K562 (cell line): ENCODE results near the gene ERAP2. TPM values are rescaled to one million over a fixed set of nuclear protein-coding genes. Genes with fewer than 3 reads are reported as not detected.

Source experiments
- ATAC-seq: fragments of 200-7000 bp; cut with Tn5 transposase; 3 replicates; pipeline ENCODE4 v1.9.1; 2020; ENCODE audit warnings: moderate library complexity
- BruUV-seq: library from RNA; stranded (reverse); fragments of 400-500 nt; replicated peaks from 2 replicates; lab custom pipeline; 2021; lab: Mats Ljungman, UMichigan
- CTCF ChIA-PET: fragments of 300-600 bp; formaldehyde crosslinking; extraction: SDS; loops from one replicate; lab custom pipeline; 2021; ENCODE audit warnings: low intra/inter-chr PET ratio; lab: Yijun Ruan, JAX
- POLR2A ChIA-PET: fragments of 300-600, 350-650 bp; sonication (Branson Sonifier 250); formaldehyde crosslinking; extraction: SDS; loops from one replicate; lab custom pipeline; 2021; ENCODE audit warnings: antibody characterized with exemption, inconsistent platforms; lab: Yijun Ruan, JAX
- DNase-seq, 4 experiments: peaks; one replicate each; pipeline versions ENCODE4 v3.0.0 to v3.0.0-alpha.2; 2011 to 2018; ENCODE audit warnings: low spot score in 3 of 4, mixed read lengths in 3 of 4; ENCODE audit errors: extremely low read depth in 1 of 4
- FAIRE-seq: peaks from 2 replicates; lab custom pipeline; 2011; peaks lifted over from hg19 to GRCh38; lab: Jason Lieb, UNC
- H2AFZ ChIP-seq: 2 replicates; pipeline ENCODE4 v1.6.0; 2011; ENCODE audit warnings: low read depth, low read length, control low read depth, inconsistent platforms
- H3K27ac ChIP-seq: fragments of 200-600 bp; 3 replicates; pipeline ENCODE4 v1.8.0; 2011; ENCODE audit warnings: low read depth, mild to moderate bottlenecking, control low read depth, inconsistent platforms, low read length, moderate library complexity, mixed read lengths; ENCODE audit errors: extremely low read depth
- H3K27me3 ChIP-seq, 2 experiments: fragments of 300-600 bp in 1 of 2; 2 replicates in 1 of 2; 3 replicates in 1 of 2; pipeline versions ENCODE4 v1.6.0 to v1.8.0; 2011; ENCODE audit warnings: inconsistent platforms in 2 of 2, low read length in 2 of 2, mild to moderate bottlenecking in 1 of 2, mixed read lengths in 1 of 2, moderate library complexity in 1 of 2; ENCODE audit not compliant: control insufficient read depth in 2 of 2, insufficient read depth in 2 of 2
- H3K36me3 ChIP-seq: fragments of 300-600 bp; 3 replicates; pipeline ENCODE4 v1.8.0; 2011; ENCODE audit warnings: mild to moderate bottlenecking, low read length, inconsistent platforms; ENCODE audit not compliant: control insufficient read depth, insufficient read depth
- H3K4me1 ChIP-seq, 2 experiments: fragments of 200-600 bp in 1 of 2; replicated peaks in 1 of 2; 2 replicates in 1 of 2; 3 replicates in 1 of 2; pipeline versions ENCODE4 v1.5.1 to v1.8.0; 2011; ENCODE audit warnings: inconsistent platforms in 2 of 2, low read length in 2 of 2, mild to moderate bottlenecking in 1 of 2, mixed read lengths in 1 of 2, moderate library complexity in 1 of 2; ENCODE audit not compliant: control insufficient read depth in 2 of 2, insufficient read depth in 2 of 2
- H3K4me2 ChIP-seq: 2 replicates; pipeline ENCODE4 v1.6.1; 2011; ENCODE audit warnings: low read length, control low read depth, inconsistent platforms, mixed read lengths; ENCODE audit not compliant: insufficient read depth
- H3K4me3 ChIP-seq: fragments of 200-600 bp; sonication (generic), shearing (Covaris generic); 2 replicates; pipeline ENCODE4 v1.5.1; 2016; ENCODE audit warnings: control low read depth, inconsistent platforms
- H3K79me2 ChIP-seq: fragments of 200-600 bp; 3 replicates; pipeline ENCODE4 v1.8.0; 2011; ENCODE audit warnings: low read length, inconsistent platforms; ENCODE audit not compliant: control insufficient read depth, insufficient read depth
- H3K9ac ChIP-seq, 2 experiments: 2 replicates each; pipeline versions ENCODE4 v1.6.0 to v1.6.1; 2011; ENCODE audit warnings: low read depth in 2 of 2, low read length in 2 of 2, control low read depth in 1 of 2, inconsistent platforms in 1 of 2, mild to moderate bottlenecking in 1 of 2, mixed read lengths in 1 of 2; ENCODE audit not compliant: insufficient read depth in 1 of 2
- H3K9me1 ChIP-seq: one replicate; pipeline ENCODE4 v1.6.0; 2011; ENCODE audit warnings: inconsistent platforms, mild to moderate bottlenecking, low read length, moderate library complexity; ENCODE audit not compliant: control insufficient read depth, insufficient read depth
- H3K9me3 ChIP-seq: replicated peaks from 2 replicates; pipeline ENCODE4 v1.5.1; 2011; ENCODE audit warnings: low read depth, low read length, inconsistent platforms; ENCODE audit not compliant: control insufficient read depth, insufficient read depth
- H4K20me1 ChIP-seq: replicated peaks from 2 replicates; pipeline ENCODE4 v1.6.1; 2011; ENCODE audit warnings: low read length, inconsistent platforms, mixed read lengths; ENCODE audit not compliant: control insufficient read depth, insufficient read depth
- ATF3 ChIP-seq, 2 experiments: fragments of 450-650 bp in 1 of 2; sonication (generic) in 1 of 2; formaldehyde crosslinking in 1 of 2; IDR thresholded peaks in 1 of 2; conservative IDR thresholded peaks in 1 of 2; 2 replicates each; pipeline versions ENCODE4 v1.6.1 to v1.8.1; 2016 to 2023; ENCODE audit warnings: mild to moderate bottlenecking in 2 of 2, moderate library complexity in 2 of 2, inconsistent platforms in 1 of 2, missing genetic modification reagents in 1 of 2
- ATF7 ChIP-seq: fragments of 450-650 bp; IDR thresholded peaks from 2 replicates; pipeline ENCODE4 v1.7.1; 2014; ENCODE audit warnings: mild to moderate bottlenecking, moderate library complexity
- CHD7 ChIP-seq: fragments of 200-600 bp; sonication (generic); IDR thresholded peaks from one replicate; pipeline ENCODE4 v1.6.1; 2012; ENCODE audit warnings: mild to moderate bottlenecking, low read depth, low read length, inconsistent platforms
- MCM7 ChIP-seq, 2 experiments: fragments of 450-650 bp; IDR thresholded peaks; 2 replicates each; pipeline ENCODE4 v1.6.1; 2016 to 2018
- MIER1 ChIP-seq: fragments of 450-650 bp; IDR thresholded peaks from 2 replicates; pipeline ENCODE4 v1.6.1; 2016; ENCODE audit warnings: antibody characterized with exemption, mild to moderate bottlenecking, low read depth
- STAT5B ChIP-seq: fragments of 250-450 bp; sonication (Bioruptor Pico); IDR thresholded peaks from 2 replicates; pipeline ENCODE4 v1.8.0; 2021; ENCODE audit warnings: mild to moderate bottlenecking, inconsistent platforms
- ZNF124 ChIP-seq: sonication (generic); formaldehyde crosslinking; IDR thresholded peaks from 2 replicates; pipeline ENCODE4 v1.8.1; 2022; ENCODE audit warnings: missing genetic modification reagents
- ZNF175 ChIP-seq: fragments of 200-800 bp; sonication (Bioruptor generic); IDR thresholded peaks from 2 replicates; pipeline ENCODE4 v1.6.1; 2016; ENCODE audit warnings: low read depth, mild to moderate bottlenecking, missing genetic modification characterization, missing compliant biosample characterization
- ZNF551 ChIP-seq: fragments of 250-450 bp; sonication (Bioruptor Pico); IDR thresholded peaks from 2 replicates; pipeline ENCODE4 v1.5.0; 2021; ENCODE audit warnings: mild to moderate bottlenecking, moderate library complexity
- WGBS: fragments of 100-300 bp; shearing (Covaris generic); methylation state at CpG from one replicate; pipeline ENCODE4 v1.1.6; 2016; ENCODE audit warnings: low coverage, mixed read lengths; ENCODE audit not compliant: insufficient coverage; ENCODE audit errors: missing lambda C conversion rate; 5-methylcytosine and 5-hydroxymethylcytosine counted together
- in situ Hi-C: fragments of 300-500 bp; cut with MboI; formaldehyde crosslinking; loops from 4 replicates; pipeline ENCODE4 v1.15.0; 2018; ENCODE audit warnings: inconsistent platforms, mixed read lengths
- intact Hi-C: fragments of 100-400 bp; cut with micrococcal nuclease; formaldehyde crosslinking; loops from 2 replicates; pipeline ENCODE4 v1.14.2; 2022
- polyA plus RNA-seq, 8 experiments: library from polyadenylated mRNA; depleted of rRNA in 4 of 8; stranded (reverse) in 5 of 8; unstranded in 3 of 8; fragments of >200 nt; fragmentation: Nextera tagmentation in 2 of 8; fragmentation: Illumina TruSeq in 1 of 8; extraction: Ambion mirVana in 2 of 8; extraction: Trizol in 1 of 8; gene quantifications; 2 replicates each; pipeline versions ENCODE4 v1.2.1 to v1.2.3, GENCODE V29; 2011 to 2014; ENCODE audit warnings: inconsistent platforms in 1 of 8, missing spikeins in 1 of 8
- total RNA-seq, 7 experiments: library from RNA; depleted of rRNA in 6 of 7; stranded (reverse); fragments of >200 nt in 6 of 7; fragmentation: Illumina TruSeq in 2 of 7; extraction: Trizol in 2 of 7; gene quantifications; 2 replicates each; pipeline versions ENCODE4 v1.2.1 to v1.2.3, GENCODE V29; 2011 to 2021; ENCODE audit warnings: low replicate concordance in 1 of 7
- TF ChIP-seq, protein P1 (sequence below): fragments of 450-650 bp; IDR thresholded peaks from 2 replicates; pipeline ENCODE4 v1.6.1; 2016

The ERAP2 gene
- total and polyA plus RNA-seq, 9 of the 15 experiments (the other 6 are each of a cell fraction or from before 2014, with no cell fraction given) = 0.93 to 4.0 (median 2.1) TPM

DNA sequence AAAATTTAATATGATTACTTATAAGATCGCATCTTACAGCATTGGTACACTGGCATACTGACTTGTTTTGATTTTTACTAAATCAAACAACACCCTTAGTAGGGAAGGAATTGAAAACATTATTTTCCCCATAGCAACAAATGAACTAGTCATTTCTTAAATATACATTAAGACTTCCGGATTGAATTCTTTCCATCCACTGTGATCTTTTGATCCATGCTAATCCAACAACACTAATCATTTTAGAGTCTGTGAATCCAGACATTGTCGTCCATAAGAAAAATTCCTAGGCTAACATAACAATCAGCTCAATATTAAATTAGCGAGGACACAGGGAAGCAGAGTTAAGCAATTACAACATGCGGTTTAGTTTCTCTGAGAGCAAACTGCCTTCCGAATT lies 47.0 kb upstream of the ERAP2 start:
- intact Hi-C loops (no loop called here), in situ Hi-C loops (no loop called here)
- H3K4me3 ChIP-seq = no peak overlapping the region
- no peaks in the 10 kb centered on the region for H3K4me1 ChIP-seq
- no peaks in the 10 kb centered on the region for H3K79me2 ChIP-seq
- ATAC-seq (no peak), FAIRE-seq (no peak), DNase-seq (no peak)
- H3K9ac ChIP-seq = no peak overlapping the region
- no peaks in the 10 kb centered on the region for H4K20me1 ChIP-seq
- no peaks in the 10 kb centered on the region for H3K36me3 ChIP-seq
- H3K4me2 ChIP-seq = no peak overlapping the region
- POLR2A ChIA-PET = interaction anchor here (0.9 kb wide), 1 partner anchor 10 kb away, joined by 3 read pairs; no protein-coding TSS in a partner anchor
- no peak overlapping the region for H3K27ac ChIP-seq
- BruUV-seq = no TSS peak
- CTCF ChIA-PET = no interaction called here
- H3K9me3 ChIP-seq = no peaks in the 10 kb centered on the region
- no peaks in the 10 kb centered on the region for H3K27me3 ChIP-seq
- no peaks in the 10 kb centered on the region for H3K9me1 ChIP-seq
- WGBS = 27% methylated on average over 6 of the region's 6 CpGs
- H2AFZ ChIP-seq = no peak overlapping the region
- TF ChIP-seq ZNF551 (CRISPR knock-in tag) (no peak), MCM7 (IDR thresholded peaks at IDR 0.05) (no peak), ATF3 (IDR thresholded peaks at IDR 0.05) (no peak), ATF3 (CRISPR knock-in tag; conservative IDR thresholded peaks at IDR 0.05) (no peak), CHD7 (no peak), MIER1 (no peak), ZNF175 (CRISPR knock-in tag) (no peak), ZNF124 (CRISPR knock-in tag) (no peak), STAT5B (CRISPR knock-in tag) (no peak), ATF7 (no peak)
- TF ChIP-seq, protein P1, sequence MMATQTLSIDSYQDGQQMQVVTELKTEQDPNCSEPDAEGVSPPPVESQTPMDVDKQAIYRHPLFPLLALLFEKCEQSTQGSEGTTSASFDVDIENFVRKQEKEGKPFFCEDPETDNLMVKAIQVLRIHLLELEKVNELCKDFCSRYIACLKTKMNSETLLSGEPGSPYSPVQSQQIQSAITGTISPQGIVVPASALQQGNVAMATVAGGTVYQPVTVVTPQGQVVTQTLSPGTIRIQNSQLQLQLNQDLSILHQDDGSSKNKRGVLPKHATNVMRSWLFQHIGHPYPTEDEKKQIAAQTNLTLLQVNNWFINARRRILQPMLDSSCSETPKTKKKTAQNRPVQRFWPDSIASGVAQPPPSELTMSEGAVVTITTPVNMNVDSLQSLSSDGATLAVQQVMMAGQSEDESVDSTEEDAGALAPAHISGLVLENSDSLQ = no peak
